Pulmonary artery endothelial cell (primary cell): ENCODE results near the gene DRAXIN. TPM values are rescaled to one million over a fixed set of nuclear protein-coding genes. Genes with fewer than 3 reads are reported as not detected.

Experiments used
- DNase-seq: peaks from one replicate; pipeline ENCODE4 v3.0.0-alpha.2; 2011; ENCODE audit warnings: low read depth, low spot score
- total RNA-seq: library from RNA; depleted of rRNA; stranded (reverse); fragments of >200 nt; gene quantifications from 2 replicates; pipeline ENCODE4 v1.2.3, GENCODE V29; 2014

The DRAXIN gene
- total RNA-seq, 1 donor from 2014 or later: 0.33 TPM

DNA sequence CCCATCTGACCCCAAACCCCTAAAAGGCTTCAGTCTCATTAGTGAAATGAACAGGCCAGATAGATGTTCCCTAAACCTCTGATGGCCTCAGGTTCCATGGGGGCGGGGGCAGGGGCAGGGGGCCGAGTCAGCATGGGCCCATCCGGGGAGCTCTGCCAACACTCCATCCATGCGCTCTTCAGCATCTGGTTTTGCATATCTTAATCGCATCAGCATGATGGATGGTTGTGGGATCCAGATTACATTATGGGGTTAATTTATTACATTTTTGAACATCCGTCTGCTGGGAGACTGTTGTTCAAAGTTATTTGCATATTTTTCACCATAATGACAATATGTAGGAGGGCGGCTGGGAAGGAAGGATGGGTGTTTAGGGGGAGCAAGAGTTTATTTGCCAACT lies 7.4 kb upstream of the DRAXIN start:
- no peak for DNase-seq

DNA sequence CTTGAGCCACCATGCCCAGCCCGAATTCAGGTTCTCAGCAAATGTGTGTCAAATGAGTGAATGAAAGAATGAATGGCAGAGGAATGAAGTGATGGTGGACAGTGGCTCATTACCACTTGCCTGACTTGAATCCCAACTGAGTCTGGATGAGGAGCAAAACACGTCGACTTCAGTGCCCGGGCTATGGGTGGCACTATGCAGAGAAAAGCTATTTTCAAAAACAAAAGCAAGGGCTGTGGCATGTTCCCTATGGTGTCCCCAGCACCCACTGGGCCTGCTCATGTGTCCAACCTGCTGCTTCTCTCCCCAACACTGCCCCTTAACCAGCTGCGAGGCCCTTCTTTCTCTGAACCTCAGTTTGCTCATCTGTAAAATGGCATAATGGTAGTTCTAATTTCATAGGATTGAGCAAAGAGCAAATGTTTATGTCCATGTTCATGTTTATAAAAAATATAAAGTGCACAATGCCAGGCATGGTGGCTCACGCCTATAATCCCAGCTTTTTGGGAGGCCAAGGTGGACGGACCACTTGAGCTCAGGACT lies 6.2 kb upstream of the DRAXIN start:
- no peak for DNase-seq

DNA sequence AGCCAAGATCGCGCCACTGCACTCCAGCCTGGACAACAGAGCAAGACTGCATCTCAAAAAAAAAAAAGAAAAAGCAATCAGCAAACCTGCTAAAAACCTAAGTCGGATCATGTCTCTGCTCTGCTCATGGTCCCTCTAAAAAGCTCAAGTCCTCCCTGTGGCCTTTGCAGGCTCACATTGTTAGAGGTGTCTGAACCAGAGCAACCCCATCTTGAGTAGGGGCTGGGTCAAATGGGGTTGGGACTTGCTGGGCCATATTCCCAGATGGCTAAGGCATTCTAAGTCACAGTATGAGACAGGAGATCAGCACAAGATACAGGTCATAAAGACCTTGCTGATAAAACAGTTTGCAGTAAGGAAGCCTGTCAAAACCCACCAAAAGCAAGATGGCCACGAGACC lies 3.0 kb upstream of the DRAXIN start:
- no peak for DNase-seq

DNA sequence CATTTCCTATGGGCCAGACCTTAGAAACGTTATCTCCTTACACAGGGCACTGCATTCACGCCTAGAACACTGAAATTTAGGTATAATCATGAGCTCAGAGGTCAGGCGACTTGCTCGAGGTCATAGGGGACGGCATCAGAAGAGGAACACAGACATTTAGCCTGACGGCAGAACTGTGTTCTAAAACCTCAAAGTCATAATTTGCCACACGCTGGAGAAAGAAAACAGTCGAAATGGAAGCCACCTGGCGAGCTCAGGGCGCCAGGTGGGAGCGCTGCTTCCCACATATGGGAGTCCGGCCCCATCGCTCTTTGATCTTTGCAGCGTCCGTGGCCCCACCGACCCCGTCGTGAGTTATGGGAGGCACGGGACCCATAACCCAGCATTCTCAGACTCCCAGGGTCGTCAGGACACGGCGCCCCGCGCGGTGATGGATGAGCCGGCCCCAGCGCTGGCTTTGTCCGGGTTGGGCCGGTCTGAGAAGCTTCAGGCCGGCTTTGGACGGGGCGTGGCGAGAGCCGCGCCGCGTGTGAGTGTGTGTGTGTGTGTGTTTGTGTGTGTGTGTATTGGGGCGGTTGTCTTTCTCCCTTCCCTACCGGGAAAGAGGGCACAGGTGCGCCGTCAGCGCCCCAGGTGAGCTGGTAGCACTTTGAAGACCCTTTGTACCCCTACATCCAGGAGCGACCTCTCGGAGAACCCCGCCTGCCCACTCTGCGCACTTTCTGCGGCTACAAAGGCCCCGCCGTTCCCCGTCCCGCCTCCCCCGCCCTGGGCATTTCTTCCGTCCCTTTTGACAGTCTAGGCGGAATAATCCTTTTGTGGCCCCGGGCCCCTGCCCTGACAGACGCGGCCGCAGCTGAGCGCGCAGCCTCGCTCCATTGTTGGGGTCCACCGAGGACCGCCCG lies 861 bp upstream of the DRAXIN start:
- no peak for DNase-seq

GRCh38 chr1:11691928-11692711 lies 610 bp downstream of the DRAXIN start:
- DNase-seq: no peak

- peak; percentile 59 for DNase-seq
Measured at GRCh38 chr1:11693024-11693590, 1.6 kb downstream of the DRAXIN start.

- no peak for DNase-seq
Measured at GRCh38 chr1:11693917-11694316, 2.4 kb downstream of the DRAXIN start.

DNA sequence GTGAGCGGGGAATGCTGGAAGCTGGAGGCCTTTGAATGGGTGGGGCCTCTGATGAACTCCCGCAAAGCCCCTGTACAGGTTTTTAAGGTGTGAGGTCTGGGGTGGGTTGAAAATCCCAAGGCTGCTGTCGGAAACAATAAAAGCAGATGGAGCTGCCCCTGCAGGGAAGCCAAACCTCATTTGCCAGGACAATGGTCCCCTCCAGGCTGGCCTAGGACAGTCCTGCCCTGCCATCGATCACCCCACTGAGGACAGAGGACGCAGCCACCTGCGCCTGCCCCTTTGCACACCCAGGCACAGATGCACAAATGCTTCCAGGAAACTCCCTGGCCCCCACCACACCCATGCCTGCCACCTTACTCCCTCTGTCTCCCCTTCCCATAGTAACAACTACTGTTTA lies 4.4 kb downstream of the DRAXIN start:
- no peak for DNase-seq

DNA sequence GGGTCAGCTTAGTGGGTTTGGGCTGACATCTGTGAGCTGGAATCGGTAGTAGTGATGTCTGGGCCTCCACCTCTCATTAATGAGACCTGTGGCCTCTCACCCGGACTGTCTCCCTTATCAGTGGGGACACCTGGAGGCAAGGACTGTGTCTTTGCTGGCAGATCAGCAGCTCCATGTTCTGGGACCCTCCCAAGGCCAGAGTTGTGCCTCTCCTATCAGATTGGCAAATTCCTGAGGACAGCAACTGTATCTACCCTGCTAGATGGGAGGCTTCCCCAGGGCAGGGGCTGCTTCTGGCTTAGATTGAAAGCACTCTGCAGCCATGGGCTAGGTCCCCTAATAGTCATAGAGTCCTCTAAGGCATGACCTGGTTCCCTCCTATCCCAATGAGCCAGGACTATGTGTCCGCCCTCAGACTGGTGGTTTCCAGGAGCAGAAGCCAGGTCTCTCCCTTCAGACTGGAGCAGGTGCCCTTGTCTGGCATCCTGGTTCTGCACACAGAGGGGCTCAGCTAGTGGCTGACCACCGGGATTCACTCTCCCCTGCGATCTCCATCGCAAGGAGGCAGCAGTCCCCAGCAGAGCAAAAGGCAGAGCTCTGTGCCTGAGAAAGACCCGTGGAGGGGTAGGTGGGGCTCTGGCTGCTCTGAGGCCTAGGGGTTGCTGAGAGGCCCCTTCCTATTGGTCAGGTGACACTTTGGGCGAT lies 5.8 kb downstream of the DRAXIN start:
- DNase-seq: no peak

GRCh38 chr1:11697893-11698210 lies 6.3 kb downstream of the DRAXIN start:
- DNase-seq: no peak

- DNase-seq: no peak
Measured at GRCh38 chr1:11700601-11701467, 9.3 kb downstream of the DRAXIN start.

- DNase-seq: no peak
Measured at GRCh38 chr1:11701551-11701961, 10.0 kb downstream of the DRAXIN start.

DNA sequence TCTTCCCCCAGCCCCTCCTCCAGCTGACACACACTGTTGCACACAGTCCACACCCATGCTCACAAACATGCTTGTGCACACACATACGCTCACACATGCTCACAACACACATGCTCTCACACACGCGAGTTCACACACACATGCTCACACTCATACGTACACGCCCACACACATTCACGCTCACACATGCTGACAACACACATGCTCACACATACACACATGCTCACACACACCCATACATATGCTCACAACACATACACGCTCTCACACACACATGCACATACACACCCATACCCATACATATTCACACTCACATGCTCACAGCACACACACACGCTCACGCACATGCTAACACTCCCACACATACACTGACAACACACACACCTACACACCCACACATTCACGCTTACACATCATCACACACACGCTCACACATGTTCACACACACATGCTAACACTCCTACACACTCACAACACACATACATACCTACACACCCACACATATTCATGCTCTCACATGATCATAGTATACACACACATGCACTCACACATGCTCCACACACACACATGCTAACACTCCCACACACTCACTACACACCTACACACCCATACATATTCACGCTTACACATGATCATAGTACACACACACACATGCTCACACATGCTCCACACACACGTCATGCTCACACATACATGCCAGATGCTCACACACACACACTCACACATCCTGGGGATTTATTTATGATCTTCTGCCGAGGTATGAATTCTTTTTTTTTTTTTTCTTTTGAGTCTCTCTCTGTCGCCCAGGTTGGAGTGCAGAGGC lies 10.7 kb downstream of the DRAXIN start:
- no peak for DNase-seq

- no peak for DNase-seq
Measured at GRCh38 chr1:11703357-11704193, 12.1 kb downstream of the DRAXIN start.

DNA sequence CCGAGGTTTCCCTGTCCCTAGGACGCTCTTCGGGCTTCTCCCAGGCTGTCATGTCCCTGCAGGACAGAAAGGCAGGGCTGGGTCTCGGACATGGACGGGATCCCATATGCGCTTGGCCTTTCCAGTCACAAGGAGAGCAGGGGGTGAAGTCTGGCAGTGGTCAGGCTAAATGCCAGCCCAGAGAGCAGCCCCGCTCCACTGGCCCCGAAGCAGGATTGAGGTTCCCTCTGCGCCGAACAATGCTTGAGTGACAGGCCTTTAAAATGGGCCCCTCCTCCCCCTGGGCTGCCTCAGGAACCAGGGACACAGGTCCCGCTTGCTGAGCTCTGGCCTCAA lies 12.7 kb downstream of the DRAXIN start:
- DNase-seq: no peak

DNA sequence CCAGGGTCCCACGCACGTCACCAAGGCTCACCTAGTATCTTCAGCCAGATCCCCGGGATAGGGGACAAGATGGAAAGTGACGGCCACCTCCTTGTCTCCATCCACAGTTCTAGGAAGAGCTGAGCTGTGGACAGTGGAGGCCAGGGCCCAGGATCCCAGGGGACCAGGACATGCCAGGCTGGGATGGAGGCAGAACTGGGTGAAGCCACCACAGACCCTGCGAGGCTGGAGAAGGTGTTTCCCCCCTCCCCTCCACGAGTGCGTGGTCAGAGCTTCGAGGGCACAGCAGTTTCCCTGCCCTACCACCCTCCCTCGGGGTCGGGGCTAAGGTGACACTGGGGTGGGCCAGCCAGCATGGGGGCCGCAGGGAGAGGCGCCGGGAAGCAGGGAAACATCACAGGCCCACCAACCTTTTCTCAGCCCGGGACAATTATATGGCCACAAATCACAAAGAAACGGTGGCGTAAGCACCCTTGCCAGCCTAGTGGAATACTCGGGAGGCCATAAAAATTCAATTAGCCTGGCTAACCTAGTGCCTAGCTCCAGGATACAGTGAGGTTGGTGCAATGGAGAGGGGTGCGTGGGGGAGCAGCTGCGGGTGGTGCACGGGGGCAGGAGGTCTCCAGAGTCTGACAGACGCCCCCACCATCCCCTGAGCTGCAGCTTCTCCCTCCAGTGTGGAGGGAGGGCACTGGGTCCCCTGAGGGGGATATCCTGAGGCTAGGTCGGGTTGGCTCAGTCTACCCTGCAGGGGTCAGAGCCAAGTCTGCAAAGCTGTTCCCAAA lies 13.4 kb downstream of the DRAXIN start:
- no peak for DNase-seq

DNA sequence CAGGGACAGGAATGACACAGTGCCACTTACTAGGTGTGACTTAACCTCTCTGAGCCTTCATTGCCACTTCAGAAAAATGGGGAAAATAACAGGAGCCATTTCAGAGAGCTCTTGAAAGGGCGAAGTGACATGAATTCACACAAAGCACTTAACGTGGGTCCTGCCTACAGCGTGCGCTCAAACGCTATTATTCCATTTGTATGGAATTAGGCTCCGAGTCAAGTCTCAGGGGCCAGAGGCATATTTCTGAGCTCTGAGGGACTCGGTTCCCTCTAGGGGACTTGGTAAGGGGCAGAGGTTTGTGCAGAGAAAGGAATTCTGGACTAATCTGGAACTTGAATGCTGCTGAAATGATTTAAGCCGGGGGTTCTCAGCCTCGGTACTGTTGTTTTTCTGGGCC lies 14.1 kb downstream of the DRAXIN start:
- DNase-seq: no peak

DNA sequence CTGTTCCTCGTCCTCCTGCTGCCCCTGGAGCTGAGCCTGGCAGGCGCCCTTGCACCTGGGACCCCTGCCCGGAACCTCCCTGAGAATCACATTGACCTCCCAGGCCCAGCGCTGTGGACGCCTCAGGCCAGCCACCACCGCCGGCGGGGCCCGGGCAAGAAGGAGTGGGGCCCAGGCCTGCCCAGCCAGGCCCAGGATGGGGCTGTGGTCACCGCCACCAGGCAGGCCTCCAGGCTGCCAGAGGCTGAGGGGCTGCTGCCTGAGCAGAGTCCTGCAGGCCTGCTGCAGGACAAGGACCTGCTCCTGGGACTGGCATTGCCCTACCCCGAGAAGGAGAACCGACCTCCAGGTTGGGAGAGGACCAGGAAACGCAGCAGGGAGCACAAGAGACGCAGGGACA lies 14.8 kb downstream of the DRAXIN start:
- no peak for DNase-seq
